ENCODE data around the gene PHACTR1. TPM values are rescaled to one million over a fixed set of nuclear protein-coding genes. Genes with fewer than 3 reads are reported as not detected.
"Not testable (repeated sequence)": the region's sequence is repeated elsewhere in the genome, so short reads cannot be mapped to it uniquely, and the experiment has no call there.

Gene PHACTR1
- total RNA-seq, 1 donor from 2014 or later = 28.1 TPM

DNA sequence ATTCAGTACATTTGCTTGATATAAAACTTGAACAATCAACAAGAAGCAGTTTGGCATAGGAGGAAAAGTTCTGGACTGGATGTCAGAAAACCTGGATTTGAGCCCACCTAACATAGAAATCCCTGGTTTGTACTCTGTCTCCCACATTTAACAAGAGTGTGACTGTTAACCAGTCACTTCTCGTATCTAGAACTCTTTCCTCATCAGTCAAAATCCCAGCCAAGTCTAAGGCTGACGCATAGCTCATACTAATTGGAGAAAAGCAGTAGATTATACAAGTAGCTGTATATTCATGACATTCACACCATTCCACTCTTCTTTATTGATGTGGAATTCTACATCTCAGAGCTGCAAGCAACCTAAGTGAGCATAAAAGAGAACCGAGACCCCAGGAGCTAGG, 222.7 kb downstream of the PHACTR1 start:
- FAIRE-seq = no peak
- DNase-seq (ENCODE audit: low spot score in 2 of 2) = no peak

DNA sequence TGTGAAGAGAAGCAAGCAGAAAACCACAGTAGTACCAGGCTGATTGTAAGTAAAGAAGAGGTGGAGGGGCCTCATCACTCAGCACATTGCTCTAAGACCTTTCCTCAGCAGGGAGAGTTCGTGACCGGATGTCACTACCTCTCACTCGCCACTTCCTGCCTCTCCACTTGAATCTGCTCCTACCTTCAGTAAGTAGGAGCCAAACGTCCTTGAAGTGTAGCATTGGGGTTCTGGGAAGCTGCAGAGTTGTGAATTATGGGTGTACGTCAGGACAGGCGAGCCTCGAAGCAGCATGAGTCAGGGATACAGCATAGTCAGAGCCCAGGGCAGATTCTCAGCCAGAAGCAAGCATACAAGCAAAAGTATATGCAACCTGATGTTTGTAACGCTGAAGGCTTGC, 224.9 kb downstream of the PHACTR1 start:
- no peak for DNase-seq (ENCODE audit: low spot score in 2 of 2)

DNA sequence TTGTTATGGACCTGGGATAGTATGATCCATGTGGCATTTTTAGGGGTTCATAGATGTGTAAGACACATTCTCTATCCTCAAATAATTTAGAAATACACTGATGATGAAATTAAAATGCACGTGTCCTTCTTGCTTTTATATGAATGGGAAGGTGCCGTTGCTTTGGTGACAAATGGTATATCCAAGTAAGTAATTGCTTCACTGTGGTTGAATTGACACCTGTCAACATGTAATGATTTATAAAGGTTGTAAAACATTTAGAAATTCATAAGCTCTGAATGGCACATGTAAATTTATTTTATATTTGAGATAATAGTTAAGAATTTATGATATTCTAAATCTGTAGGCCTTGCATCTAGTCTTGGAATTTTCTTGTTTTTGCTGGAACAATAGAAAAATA, 227.0 kb downstream of the PHACTR1 start:
- DNase-seq (ENCODE audit: low spot score in 2 of 2) (no peak), FAIRE-seq (no peak)

More for the DNA sequence above, 224.9 kb downstream of the PHACTR1 start:
- FAIRE-seq = no peak

DNA sequence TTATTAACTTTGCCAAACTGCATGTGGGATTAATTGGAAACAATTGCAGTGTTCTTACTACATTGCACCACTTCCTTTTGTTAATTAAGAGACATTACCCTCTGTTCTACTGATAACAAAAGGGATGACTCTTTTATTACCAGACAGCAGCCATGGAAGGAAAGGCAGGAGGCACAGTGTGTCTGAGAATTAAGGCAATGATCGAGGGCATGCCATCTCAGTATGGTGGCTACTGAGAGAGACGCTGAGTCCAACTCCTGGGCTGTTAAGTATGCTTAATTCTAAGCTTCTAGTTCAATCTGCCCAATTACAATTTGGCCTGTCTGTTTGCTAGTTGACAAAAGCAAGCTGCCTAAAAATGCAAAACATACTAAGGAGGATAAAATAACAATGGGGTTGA, 227.4 kb downstream of the PHACTR1 start:
- FAIRE-seq = no peak
- no peak for DNase-seq (ENCODE audit: low spot score in 2 of 2)

DNA sequence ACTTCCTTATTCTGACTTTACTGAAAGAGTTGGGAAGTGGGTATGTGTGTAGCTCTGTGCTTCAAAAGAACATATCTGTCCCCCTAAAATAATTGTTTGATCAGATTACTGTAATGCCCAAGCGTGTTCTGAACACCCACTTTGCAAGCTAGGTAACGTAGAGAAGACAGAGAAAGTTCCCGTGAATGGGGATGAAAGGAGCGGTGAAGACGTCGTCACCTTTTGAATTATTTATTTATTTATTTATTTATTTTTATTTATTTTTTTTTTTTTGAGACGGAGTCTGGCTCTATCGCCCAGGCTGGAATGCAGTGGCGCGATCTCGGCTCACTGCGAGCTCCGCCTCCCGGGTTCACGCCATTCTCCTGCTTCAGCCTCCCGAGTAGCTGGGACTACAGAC, 228.0 kb downstream of the PHACTR1 start:
- DNase-seq (ENCODE audit: low spot score in 2 of 2); FAIRE-seq: not testable (repeated sequence)

DNA sequence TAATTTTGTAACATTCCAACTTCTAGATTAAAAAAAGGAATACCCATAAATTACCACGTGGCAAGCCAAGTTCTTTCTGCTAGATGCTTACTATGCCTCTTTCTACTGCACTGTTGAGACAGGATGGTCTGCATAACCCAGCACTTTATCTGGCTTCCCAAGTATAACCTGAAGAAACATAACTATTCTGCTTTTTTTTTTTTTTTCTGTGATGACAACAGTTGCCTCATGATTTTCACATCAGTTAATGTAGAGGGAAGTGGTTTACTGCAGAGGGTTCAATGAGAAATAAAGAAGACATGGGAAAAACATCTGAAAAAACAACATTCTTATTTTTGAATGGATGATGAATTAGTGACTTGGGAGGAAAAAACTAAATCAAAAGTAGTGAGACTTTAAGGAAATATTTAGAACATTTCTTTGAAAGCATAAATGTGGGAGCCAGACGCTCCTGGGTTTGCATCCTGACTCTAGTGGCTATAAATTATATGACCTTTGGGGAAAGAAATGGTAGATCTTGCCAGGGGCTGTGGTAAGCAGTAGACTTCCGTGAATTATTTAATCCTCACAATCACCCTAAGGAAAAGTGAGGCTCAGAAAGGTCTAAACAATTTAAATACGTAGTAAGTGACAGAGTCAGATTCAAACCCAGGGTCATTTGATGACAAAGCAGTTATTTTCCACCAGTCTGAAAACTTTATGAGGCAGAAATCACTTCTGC, 230.7 kb downstream of the PHACTR1 start:
- FAIRE-seq (no peak), DNase-seq (ENCODE audit: low spot score in 2 of 2) (no peak)

DNA sequence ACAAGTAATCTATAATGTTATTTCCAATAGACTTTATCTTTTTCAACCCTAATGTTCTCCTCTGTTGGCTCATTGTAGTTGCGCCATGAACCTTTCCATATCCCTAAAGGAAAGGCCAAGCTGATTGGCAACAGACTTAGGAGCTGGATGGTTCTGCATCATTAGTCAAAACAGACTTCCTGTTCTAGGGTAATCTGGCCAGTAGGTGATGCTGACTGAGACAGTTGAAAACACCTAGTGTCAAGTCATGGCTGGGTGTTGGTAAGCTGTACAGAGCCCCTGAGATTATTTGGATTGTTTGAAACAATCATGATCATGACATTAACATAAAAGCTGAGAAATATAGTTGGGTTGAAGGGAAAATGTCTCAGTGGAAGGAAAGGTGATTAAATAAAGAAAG, 231.4 kb downstream of the PHACTR1 start:
- DNase-seq (ENCODE audit: low spot score in 2 of 2) (no peak), FAIRE-seq (no peak)

DNA sequence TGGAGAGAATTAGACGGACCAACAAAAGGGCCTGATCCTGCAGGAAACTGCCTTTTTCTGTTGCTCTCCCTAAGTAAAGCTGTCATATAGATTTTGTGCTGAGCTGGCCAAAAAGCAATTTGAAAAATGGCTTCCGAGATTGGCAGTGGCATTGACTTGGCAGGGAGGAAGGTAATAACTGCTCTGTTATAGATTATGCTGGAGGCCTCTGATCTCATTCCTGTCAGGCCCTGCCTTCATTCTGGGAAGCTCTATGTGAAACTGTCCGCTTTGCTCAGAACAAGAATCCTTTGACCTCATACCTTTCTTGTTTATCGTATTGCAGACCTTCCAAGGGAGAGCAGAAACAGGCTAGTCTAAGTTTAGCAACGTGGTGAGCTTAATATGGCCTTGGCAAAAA, 234.4 kb downstream of the PHACTR1 start:
- FAIRE-seq = no peak

GRCh38 chr6:12951415-12951814, 234.8 kb downstream of the PHACTR1 start:
- FAIRE-seq (no peak), DNase-seq (ENCODE audit: low spot score in 2 of 2) (no peak)

More for the DNA sequence above, 234.4 kb downstream of the PHACTR1 start:
- DNase-seq (ENCODE audit: low spot score in 2 of 2) = no peak

DNA sequence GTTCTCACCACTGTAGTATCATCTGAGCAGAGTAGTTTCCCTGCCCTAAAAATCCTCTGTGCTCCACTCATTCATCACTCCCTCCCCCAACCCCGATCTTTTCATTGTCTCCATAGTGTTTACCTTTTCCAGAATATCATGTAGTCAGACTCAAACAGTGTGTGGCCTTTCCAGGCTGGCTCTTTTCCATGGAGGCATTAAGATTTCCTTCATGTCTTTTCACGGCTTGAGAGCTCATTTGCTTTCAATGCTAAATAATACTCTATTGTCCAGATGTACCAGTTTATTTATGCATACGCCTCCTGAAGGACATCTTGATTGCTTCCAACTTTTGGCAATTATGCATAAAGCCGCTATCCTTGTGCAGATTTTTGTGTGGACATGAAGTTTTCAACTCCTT, 235.8 kb downstream of the PHACTR1 start:
- no peak for DNase-seq (ENCODE audit: low spot score in 2 of 2)

DNA sequence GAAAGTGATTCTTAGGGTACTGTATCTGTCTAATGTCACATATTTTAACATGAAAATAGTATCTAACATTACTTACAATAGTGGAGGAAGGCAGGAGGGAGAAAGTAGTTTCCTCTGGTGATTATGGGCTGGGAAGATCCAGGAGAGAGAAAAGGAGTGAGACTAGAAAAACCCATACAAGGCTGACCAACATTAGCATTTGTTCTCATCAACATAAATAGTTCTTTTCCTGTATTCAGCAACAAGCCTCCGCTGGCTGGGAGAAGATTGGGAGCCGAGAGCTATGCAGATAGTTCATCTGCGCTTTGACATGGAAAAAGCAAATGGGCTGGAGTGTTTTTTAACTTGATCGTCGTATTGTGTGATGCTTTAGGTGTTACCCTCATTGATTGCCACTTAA, 239.4 kb downstream of the PHACTR1 start:
- DNase-seq (ENCODE audit: low spot score in 2 of 2) = no peak
- no peak for FAIRE-seq

More for the DNA sequence above, 235.8 kb downstream of the PHACTR1 start:
- FAIRE-seq = no peak

DNA sequence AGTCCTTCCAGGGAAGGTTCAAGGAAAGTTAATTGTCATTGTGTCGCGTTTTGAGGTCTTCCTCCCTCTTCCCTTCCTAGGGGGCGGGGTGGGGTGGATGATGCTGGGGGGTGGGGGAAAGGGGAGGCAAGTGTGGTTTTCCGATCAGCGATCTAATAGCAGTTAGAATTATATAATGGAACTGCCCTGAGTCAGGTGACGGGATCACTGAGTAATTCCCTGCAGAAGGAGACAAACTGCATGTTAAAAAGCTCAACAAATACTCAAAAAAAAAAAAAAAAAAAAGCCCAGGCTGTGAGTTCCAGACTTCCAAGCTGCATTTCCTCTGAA, 240.4 kb downstream of the PHACTR1 start:
- FAIRE-seq = no peak
- no peak for DNase-seq (ENCODE audit: low spot score in 2 of 2)

DNA sequence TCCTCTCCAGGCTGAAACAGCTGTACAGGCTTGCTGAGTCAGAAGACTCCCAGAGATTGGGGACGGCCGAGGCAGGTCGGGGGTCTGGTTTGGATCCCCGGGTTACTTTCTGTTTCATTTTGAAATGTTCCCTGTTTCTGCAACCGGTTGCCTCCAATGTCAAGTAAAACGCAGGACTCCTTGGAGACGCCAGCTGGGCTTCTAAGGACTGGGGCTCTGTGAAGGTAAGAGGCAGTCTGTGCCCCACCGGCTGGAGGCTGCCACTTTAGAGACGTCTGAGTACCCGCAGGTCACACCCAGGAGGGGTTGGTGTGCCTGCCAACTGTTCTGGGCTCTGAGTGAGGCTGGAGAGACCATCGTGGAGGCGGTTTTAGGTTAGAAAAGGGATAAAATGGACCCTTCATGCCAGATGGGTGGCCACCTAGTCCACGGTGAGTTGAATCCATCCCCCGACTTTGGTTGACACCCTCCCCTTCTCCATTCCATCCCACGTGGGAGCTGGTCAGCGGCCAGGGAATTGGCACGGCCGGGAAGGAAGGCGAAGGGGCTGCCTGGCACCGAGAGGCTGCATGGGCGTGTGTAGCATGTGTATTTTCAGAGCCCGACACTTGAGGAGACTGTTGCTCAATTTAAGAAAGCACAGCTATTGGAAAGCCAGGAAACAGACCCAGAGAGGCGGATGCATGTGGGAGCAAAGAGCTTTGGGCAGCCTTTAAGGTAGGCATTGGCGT, 240.9 kb downstream of the PHACTR1 start:
- FAIRE-seq (no peak), DNase-seq (ENCODE audit: low spot score in 2 of 2) (peak; percentile 8 to 39)

DNA sequence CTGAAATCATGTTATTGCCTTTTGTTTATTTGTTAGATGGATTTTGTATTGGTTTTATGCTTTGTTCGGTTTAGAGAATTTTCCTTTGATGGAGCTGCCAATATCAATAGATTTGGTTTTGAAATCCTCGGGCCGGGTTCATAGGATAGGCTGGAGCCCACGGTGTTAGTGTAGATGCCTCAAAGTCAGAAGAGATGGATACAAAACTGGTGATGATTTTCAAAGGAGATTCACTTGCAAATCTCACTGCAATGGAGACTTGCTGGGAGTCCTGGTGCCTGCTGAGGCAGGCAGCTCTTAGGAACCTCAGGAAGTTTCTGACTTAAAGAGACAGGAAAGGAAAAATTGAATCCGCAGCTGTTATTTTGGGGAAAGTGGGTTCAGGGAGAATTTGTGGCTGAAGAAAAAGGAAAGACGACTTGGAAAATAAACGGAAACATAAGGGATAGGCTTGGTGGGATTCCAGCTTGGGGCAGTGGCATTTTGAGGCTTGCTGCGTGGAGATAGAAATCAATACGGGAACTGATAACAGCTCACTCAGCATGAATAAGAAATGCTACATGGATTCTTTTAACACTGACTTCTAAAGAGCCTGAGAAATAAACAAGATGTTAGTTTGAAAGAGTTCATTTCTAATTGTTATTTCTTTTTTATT, 241.6 kb downstream of the PHACTR1 start:
- no peak for DNase-seq (ENCODE audit: low spot score in 2 of 2)
- no peak for FAIRE-seq

- DNase-seq (ENCODE audit: low spot score in 2 of 2) (no peak), FAIRE-seq (no peak)
These were observed 245.2 kb downstream of the PHACTR1 start for GRCh38 chr6:12961761-12962160.

DNA sequence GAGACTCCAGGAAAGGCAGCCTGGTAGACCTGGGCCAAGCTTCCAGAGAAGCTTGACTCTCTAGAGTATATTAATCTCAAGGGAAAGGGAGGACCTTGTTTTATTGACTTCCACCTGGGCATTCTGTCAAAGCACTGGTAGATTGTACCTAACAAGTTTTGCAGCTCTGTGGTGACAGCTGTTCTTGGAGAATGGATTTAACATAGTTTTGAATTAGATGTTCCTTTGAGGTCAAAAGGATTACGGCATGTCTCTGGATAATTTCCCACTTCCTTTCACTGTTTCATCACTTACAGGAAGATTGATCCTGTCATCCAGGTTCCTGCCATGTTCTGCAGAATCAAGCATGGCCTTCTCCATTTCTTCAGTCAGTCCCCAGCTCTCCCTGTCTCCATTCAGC, 246.0 kb downstream of the PHACTR1 start:
- no peak for FAIRE-seq
- DNase-seq (ENCODE audit: low spot score in 2 of 2) = no peak

DNA sequence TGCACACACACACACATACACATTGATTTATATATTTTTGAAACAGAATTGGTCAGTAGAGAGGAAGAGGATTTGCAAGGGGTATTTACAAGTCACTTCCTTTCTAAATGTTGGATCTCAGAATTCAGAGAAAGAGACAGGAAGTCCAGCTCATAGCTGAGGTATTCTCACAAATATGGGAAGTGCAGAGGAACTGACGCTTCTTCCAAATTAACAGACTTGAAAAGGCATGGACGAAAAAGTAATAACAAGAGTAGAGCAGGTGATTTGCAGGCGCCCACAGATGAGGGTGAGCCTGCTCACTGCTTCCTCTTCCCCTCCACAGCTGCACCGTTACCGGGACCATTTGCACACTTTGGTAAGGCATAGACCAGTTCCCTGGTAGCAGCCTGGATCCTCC, 246.4 kb downstream of the PHACTR1 start:
- DNase-seq (ENCODE audit: low spot score in 2 of 2) = no peak
- no peak for FAIRE-seq

GRCh38 chr6:12963567-12963966, 247.0 kb downstream of the PHACTR1 start:
- no peak for FAIRE-seq

DNA sequence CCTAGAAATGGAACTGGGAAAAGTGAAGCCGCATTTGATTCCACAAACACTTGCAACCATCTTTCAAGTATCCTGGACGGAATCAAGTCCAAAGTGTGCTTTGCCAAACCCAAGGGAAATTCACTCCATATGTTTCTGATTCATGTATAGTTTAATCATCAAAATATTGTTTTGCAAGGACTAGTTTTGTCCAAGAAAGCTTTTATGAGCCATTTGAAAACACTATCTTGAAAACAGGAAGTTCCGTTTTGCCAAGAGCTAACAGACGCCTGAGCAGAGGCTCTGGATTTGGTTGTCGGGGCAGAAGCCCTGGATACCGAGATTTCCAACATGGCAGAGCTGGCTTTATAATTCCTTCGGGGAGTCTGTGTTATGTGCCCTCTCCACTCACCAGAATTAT, 251.1 kb downstream of the PHACTR1 start:
- DNase-seq (ENCODE audit: low spot score in 2 of 2) = no peak
- no peak for FAIRE-seq

More at GRCh38 chr6:12963567-12963966, 247.0 kb downstream of the PHACTR1 start:
- no peak for DNase-seq (ENCODE audit: low spot score in 2 of 2)

- DNase-seq (ENCODE audit: low spot score in 2 of 2) (no peak), FAIRE-seq (no peak)
These were observed 251.7 kb downstream of the PHACTR1 start for GRCh38 chr6:12968290-12968689.

- FAIRE-seq (no peak), DNase-seq (ENCODE audit: low spot score in 2 of 2) (no peak)
These were observed 252.4 kb downstream of the PHACTR1 start for GRCh38 chr6:12968839-12969558.
